ENCODE results near the gene ACAA1. TPM values are rescaled to one million over a fixed set of nuclear protein-coding genes. Genes with fewer than 3 reads are reported as not detected.
A peak's percentile ranks its signal among the peaks of the same experiment; 100 is the strongest.

Gene ACAA1
- total and polyA plus RNA-seq, 12 donors = 42.3 to 200 (median 106) TPM

DNA sequence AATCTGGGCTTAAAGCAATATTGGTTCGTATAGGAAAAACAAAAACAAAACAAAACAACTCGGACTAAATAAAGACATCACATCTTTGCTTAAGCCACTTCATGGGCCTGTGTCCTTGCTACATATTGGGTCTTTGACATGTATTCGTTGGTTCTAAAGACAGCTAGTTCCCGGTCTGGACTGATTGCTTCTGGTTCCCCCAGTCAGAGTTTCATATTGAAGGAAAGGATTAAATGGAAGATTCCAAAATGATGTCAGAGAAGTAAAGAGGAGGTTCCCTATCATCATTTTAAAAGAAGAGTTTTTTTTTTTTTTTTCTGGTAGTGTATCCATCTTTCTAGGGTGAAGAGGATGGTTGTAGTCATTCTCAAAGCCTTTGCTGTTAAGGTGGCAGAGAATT is 30.7 kb upstream of the ACAA1 start:
- TF ChIP-seq, protein P1, sequence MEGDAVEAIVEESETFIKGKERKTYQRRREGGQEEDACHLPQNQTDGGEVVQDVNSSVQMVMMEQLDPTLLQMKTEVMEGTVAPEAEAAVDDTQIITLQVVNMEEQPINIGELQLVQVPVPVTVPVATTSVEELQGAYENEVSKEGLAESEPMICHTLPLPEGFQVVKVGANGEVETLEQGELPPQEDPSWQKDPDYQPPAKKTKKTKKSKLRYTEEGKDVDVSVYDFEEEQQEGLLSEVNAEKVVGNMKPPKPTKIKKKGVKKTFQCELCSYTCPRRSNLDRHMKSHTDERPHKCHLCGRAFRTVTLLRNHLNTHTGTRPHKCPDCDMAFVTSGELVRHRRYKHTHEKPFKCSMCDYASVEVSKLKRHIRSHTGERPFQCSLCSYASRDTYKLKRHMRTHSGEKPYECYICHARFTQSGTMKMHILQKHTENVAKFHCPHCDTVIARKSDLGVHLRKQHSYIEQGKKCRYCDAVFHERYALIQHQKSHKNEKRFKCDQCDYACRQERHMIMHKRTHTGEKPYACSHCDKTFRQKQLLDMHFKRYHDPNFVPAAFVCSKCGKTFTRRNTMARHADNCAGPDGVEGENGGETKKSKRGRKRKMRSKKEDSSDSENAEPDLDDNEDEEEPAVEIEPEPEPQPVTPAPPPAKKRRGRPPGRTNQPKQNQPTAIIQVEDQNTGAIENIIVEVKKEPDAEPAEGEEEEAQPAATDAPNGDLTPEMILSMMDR (IDR thresholded peaks at IDR 0.05) = no peak
- TF ChIP-seq POLR2A (IDR thresholded peaks at IDR 0.05) = no peak
- Histone ChIP-seq H3K4me1 (replicated peaks in 1 of 2) (peaks cover 10 to 38% of the 10 kb centered on the region in 2 donors), H3K27me3 (no peaks in the 10 kb centered on the region), H3K36me3 (replicated peaks in 1 of 2) (no peaks in the 10 kb centered on the region), H3K4me3 (no peak overlapping the region), H3K27ac (no peak overlapping the region), H3K9me3 (replicated peaks in 1 of 3) (no peaks in the 10 kb centered on the region)
- 89 to 92% (median 91%) methylated on average over 4 of the region's 4 CpGs for WGBS, 4 donors
- intact Hi-C loops (cut with DNase I) = no loop called here
- no peak for DNase-seq

DNA sequence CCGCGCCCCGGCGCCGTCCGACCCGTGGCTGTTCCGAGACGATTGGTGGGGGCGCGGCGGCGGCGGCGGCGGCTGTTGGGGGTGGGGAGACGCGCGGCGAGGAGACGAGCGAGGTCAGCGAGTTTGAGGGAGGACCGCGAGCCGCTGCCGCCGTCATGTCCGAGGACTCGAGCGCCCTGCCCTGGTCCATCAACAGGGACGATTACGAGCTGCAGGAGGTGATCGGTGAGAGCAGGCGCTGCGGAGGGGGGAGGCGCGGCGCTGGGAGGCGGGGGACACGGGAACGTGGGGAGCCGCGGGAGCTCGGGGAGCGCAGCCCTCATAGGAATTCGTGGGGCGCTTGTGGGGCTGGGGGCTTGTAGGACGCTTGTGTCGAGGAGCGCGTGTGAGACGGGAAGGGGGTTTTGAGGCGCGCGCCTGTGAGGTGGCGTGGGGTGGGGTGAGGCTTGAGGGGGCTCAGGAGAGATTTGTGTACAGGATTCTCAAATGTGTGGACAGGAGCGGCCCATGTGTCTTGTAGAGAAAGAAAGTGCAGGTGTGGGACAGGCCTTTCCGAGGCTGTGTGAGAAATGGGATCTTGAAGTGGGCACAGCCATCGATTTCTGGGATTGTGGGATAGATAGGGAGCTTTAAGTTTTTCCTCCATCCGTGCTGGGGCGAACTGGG is 28.9 kb upstream of the ACAA1 start:
- intact Hi-C loops (cut with DNase I) = no loop called here
- TF ChIP-seq POLR2A (IDR thresholded peaks at IDR 0.05) = no peak
- TF ChIP-seq, protein P1 (IDR thresholded peaks at IDR 0.05) = no peak
- no peaks in the 10 kb centered on the region for H3K27me3 ChIP-seq

DNA sequence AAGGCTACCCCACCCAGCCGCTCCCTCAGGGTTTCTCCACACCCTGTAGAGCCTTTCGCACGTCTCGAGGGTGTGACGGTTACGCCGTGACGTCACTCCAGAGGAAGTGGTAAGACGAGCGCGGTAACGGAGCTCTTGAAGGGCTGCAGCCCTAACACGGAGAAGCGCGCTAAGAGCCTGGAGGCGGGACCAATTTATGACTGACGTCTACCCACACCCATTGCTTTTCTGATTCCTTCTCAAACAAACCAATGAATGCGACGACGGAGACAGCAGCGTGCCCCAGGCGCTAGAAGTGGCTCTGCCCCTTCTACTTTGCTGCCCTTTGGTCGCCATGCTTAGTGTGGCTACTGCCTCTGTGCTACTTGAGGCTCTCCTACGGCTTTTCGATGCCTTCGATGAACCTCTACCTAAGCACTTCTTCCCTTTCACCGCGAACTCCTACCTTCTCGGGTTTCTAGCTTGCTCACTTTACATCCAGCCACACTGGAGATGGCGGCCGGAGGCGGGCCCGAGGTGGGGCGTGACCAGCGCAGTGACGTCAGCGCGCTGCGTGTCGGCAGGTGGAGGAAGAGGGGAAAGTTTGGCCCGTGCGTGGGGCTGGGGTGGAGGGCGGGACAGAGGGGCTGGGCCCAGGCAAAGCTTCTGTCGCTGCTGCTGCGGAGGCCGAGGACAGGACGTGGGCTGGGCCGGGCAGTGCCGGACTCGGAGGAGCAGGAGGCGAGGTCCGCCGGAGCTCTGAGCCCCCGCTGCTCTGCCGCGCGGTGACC is 28.2 kb upstream of the ACAA1 start, which contains the start of gene OXSR1:
OXSR1 (plus strand) TSS at position 586 of the 770 bp plus-strand sequence. CDS start 340 bp downstream, outside the sequence.
- peaks cover 10 to 38% of the 10 kb centered on the region in 2 donors for H3K4me1 ChIP-seq (replicated peaks in 1 of 2)
- intact Hi-C loops (cut with DNase I) = no loop called here

More for the DNA sequence above, 28.9 kb upstream of the ACAA1 start:
- Histone ChIP-seq H3K27ac (peak overlapping the region; percentile 83 to 99 (median 96)), H3K36me3 (replicated peaks in 1 of 2) (no peaks in the 10 kb centered on the region), H3K9me3 (replicated peaks in 1 of 3) (no peaks in the 10 kb centered on the region), H3K4me1 (replicated peaks in 1 of 2) (peaks cover 10 to 38% of the 10 kb centered on the region in 2 donors), H3K4me3 (peak overlapping the region; percentile 41 to 99 (median 74))
- 1 to 2% (median 1%) methylated on average over 25 to 62 of the region's 62 CpGs for WGBS, 4 donors
- DNase-seq = peak; percentile 71 to 82 (median 77)

DNA sequence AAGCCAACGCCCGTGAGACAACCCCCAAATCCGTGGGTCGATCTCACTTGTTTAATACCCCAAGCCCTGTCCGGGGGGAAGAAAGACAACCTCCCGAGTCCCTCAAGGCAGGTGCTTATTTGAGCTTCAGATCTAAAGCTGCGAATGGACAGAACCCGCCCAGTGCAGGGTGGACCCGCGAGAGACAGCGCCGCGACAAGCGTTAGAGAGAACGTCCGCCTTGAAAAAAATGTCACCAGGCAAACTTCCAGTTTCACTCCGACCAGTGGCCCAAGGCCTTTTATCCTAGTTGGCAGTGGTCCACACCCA is 27.7 kb upstream of the ACAA1 start:
- H3K27ac ChIP-seq = peak overlapping the region; percentile 48 to 99 (median 92)
- peak overlapping the region in 3 of 4 donors; percentile 13 to 73 (median 51) for H3K4me3 ChIP-seq
- H3K36me3 ChIP-seq (replicated peaks in 1 of 2) = no peaks in the 10 kb centered on the region
- WGBS, 4 donors = 2 to 11% (median 3%) methylated on average over 7 to 17 of the region's 17 CpGs
- peaks cover 10 to 38% of the 10 kb centered on the region in 2 donors for H3K4me1 ChIP-seq (replicated peaks in 1 of 2)
- no peaks in the 10 kb centered on the region for H3K9me3 ChIP-seq (replicated peaks in 1 of 3)
- intact Hi-C loops (cut with DNase I) = no loop called here
- DNase-seq = no peak
- TF ChIP-seq POLR2A (IDR thresholded peaks at IDR 0.05) = peak; percentile 45 to 46
- TF ChIP-seq, protein P1 (IDR thresholded peaks at IDR 0.05) = peak in 1 of 6 experiments; percentile 15
- no peaks in the 10 kb centered on the region for H3K27me3 ChIP-seq

More for the DNA sequence above, 28.2 kb upstream of the ACAA1 start, which contains the start of gene OXSR1:
- Histone ChIP-seq H3K9me3 (replicated peaks in 1 of 3) (no peaks in the 10 kb centered on the region), H3K36me3 (replicated peaks in 1 of 2) (no peaks in the 10 kb centered on the region), H3K4me3 (peak within 1 kb of the TSS; percentile 51 to 99 (median 74)), H3K27me3 (no peaks in the 10 kb centered on the region), H3K27ac (peak within 1 kb of the TSS; percentile 83 to 99 (median 96))
- TF ChIP-seq, protein P1 (IDR thresholded peaks at IDR 0.05) = no peak
- TF ChIP-seq POLR2A (IDR thresholded peaks at IDR 0.05) = peak; percentile 89 to 93
- 0 to 1% (median 0%) methylated on average over 19 to 57 of the region's 57 CpGs for WGBS, 4 donors
- DNase-seq = peak; percentile 99 to 100 (median 100)
